GM18499 (cell line): ENCODE results near the gene RTL1.

Source experiments
- ATAC-seq: cut with Tn5 transposase; IDR thresholded peaks from one replicate; pipeline ENCODE4 v1.9.1; 2021; ENCODE audit warnings: moderate number of reproducible peaks; ENCODE audit not compliant: insufficient read depth, unreplicated experiment

RTL1 gene

GRCh38 chr14:100898935-100899883, 4.3 kb downstream of the RTL1 start:
- ATAC-seq = no peak

- no peak for ATAC-seq
Observed at GRCh38 chr14:100898465-100898864, 5.1 kb downstream of the RTL1 start.

- no peak for ATAC-seq
Observed at GRCh38 chr14:100896369-100897060, 7.0 kb downstream of the RTL1 start.

GRCh38 chr14:100895411-100895810, 8.1 kb downstream of the RTL1 start:
- no peak for ATAC-seq

GRCh38 chr14:100894416-100894815, 9.1 kb downstream of the RTL1 start:
- no peak for ATAC-seq

GRCh38 chr14:100893760-100894159, 9.8 kb downstream of the RTL1 start:
- no peak for ATAC-seq

- no peak for ATAC-seq
Observed at GRCh38 chr14:100893228-100893601, 10.3 kb downstream of the RTL1 start.

GRCh38 chr14:100892496-100893227, 10.9 kb downstream of the RTL1 start:
- no peak for ATAC-seq

GRCh38 chr14:100891501-100892445, 11.7 kb downstream of the RTL1 start:
- no peak for ATAC-seq

GRCh38 chr14:100891051-100891450, 12.5 kb downstream of the RTL1 start:
- no peak for ATAC-seq

- ATAC-seq = no peak
Observed at GRCh38 chr14:100890061-100890850, 13.3 kb downstream of the RTL1 start.

- no peak for ATAC-seq
Observed at GRCh38 chr14:100889641-100890040, 13.9 kb downstream of the RTL1 start.

- ATAC-seq = no peak
Observed at GRCh38 chr14:100888789-100889315, 14.7 kb downstream of the RTL1 start.

GRCh38 chr14:100887728-100888335, 15.7 kb downstream of the RTL1 start:
- ATAC-seq = no peak

GRCh38 chr14:100885617-100886016, 17.9 kb downstream of the RTL1 start:
- ATAC-seq = no peak

- ATAC-seq = no peak
Observed at GRCh38 chr14:100885196-100885595, 18.3 kb downstream of the RTL1 start.

- ATAC-seq = no peak
Observed at GRCh38 chr14:100884456-100884855, 19.1 kb downstream of the RTL1 start.

- ATAC-seq = no peak
Observed at GRCh38 chr14:100883789-100884101, 19.8 kb downstream of the RTL1 start.
